ENCODE data around the gene FGF22. TPM values are rescaled to one million over a fixed set of nuclear protein-coding genes. Genes with fewer than 3 reads are reported as not detected.
A peak's percentile ranks its signal among the peaks of the same experiment; 100 is the strongest.

Gene FGF22
- total RNA-seq, 2 donors from 2014 or later: 0.27 to 0.56 TPM

DNA sequence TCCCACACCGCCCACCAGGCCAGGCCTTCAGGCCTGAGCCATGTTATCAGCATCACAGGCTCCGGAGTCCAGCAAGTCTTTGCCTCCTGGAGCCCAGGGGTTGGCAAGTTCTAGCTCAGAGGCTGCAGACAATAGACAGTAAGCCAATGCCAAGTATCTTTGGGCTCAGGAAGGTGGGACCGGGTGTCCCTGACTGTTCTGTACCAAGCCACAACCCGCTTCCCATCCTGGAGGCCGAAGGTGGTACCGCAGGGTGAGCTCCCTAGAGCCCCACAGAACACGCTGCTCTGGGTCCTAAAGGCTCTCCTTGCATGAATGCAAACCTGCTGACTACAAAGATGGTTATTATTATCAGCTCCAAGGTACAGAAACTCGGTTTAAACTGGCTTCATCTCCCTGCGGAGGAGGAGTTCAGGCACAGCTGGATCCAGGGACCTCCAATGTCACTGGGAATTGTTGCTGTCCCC lies 31.0 kb downstream of the FGF22 start:
- no peak for ATAC-seq (ENCODE audit: insufficient number of reproducible peaks, low FRiP score, low read depth)
- no peak overlapping the region for H3K27ac ChIP-seq
- no peaks in the 10 kb centered on the region for H3K9me3 ChIP-seq
- no peaks in the 10 kb centered on the region for H3K4me1 ChIP-seq (ENCODE audit: control insufficient read depth in 1 of 2, low read depth in 2 of 2)
- TF ChIP-seq, protein P1, sequence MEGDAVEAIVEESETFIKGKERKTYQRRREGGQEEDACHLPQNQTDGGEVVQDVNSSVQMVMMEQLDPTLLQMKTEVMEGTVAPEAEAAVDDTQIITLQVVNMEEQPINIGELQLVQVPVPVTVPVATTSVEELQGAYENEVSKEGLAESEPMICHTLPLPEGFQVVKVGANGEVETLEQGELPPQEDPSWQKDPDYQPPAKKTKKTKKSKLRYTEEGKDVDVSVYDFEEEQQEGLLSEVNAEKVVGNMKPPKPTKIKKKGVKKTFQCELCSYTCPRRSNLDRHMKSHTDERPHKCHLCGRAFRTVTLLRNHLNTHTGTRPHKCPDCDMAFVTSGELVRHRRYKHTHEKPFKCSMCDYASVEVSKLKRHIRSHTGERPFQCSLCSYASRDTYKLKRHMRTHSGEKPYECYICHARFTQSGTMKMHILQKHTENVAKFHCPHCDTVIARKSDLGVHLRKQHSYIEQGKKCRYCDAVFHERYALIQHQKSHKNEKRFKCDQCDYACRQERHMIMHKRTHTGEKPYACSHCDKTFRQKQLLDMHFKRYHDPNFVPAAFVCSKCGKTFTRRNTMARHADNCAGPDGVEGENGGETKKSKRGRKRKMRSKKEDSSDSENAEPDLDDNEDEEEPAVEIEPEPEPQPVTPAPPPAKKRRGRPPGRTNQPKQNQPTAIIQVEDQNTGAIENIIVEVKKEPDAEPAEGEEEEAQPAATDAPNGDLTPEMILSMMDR (IDR thresholded peaks at IDR 0.05): no peak
- H3K4me3 ChIP-seq: no peak overlapping the region
- H3K27me3 ChIP-seq (replicated peaks; ENCODE audit: insufficient read depth): no peaks in the 10 kb centered on the region
- DNase-seq (ENCODE audit: low spot score): no peak
- H3K36me3 ChIP-seq: no peaks in the 10 kb centered on the region

DNA sequence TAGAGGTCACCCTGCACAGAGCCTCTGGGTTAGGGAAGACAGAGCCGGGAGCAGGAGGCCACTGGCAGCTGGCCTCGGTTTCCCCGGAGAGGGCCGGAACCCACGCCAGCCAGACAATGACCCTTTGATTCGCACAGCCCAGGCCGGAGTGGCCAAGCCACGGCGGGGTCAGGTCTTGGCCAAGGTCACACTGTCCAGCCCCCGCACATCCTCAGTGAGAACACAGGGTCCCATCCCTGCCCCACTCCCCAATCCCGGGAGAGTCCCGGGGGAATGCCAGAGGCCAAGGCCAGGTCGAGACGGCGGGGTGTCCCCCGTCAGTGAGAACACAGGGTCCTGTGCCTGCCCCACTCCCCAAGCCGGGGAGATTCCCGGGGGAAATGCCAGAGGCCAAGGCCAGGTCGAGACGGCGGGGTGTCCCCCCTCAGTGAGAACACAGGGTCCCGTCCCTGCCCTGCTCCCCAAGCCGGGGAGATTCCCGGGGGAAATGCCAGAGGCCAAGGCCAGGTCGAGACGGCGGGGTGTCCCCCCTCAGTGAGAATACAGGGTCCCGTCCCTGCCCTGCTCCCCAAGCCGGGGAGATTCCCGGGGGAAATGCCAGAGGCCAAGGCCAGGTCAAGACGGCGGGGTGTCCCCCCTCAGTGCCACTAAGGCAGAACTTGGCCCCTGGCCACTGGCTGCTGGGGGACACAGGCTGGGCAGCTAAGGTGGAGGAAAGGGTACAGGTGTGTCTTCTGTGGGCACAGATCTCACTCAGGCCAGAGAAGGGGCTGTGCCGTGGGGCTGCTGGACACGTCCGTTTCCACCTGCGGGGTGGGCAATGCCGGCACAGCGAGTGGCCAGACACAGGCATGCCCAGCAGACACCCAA lies 34.8 kb downstream of the FGF22 start:
- H3K4me3 ChIP-seq: no peak overlapping the region
- H3K27me3 ChIP-seq (replicated peaks; ENCODE audit: insufficient read depth): no peaks in the 10 kb centered on the region
- ATAC-seq (ENCODE audit: insufficient number of reproducible peaks, low FRiP score, low read depth) (no peak), DNase-seq (ENCODE audit: low spot score) (no peak)
- H3K36me3 ChIP-seq: no peaks in the 10 kb centered on the region
- H3K4me1 ChIP-seq (ENCODE audit: control insufficient read depth in 1 of 2, low read depth in 2 of 2): peaks cover 14 to 21% of the 10 kb centered on the region in 2 donors
- no peaks in the 10 kb centered on the region for H3K9me3 ChIP-seq
- no peak overlapping the region for H3K27ac ChIP-seq
- TF ChIP-seq, protein P1 (IDR thresholded peaks at IDR 0.05): no peak

DNA sequence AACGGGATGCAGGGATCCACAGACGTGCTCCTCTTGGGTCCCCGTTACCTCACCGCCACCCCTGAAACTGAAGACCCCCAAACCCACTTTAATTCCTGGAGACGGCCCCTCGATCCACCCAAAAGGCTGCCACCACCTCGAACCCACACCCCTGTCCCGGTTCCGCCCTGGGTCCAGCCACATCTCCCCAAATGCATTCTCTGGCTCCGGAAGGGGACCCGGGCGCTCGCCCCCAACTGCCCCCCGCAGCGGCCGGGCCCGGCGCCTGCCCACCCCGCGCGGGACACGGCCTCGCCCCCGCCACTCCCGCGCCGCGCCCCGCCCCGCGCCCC lies 36.3 kb downstream of the FGF22 start:
- no peaks in the 10 kb centered on the region for H3K36me3 ChIP-seq
- H3K4me3 ChIP-seq: peak overlapping the region; percentile 97
- no peaks in the 10 kb centered on the region for H3K27me3 ChIP-seq (replicated peaks; ENCODE audit: insufficient read depth)
- no peaks in the 10 kb centered on the region for H3K9me3 ChIP-seq
- ATAC-seq (ENCODE audit: insufficient number of reproducible peaks, low FRiP score, low read depth) (no peak), DNase-seq (ENCODE audit: low spot score) (no peak)
- TF ChIP-seq, protein P1 (IDR thresholded peaks at IDR 0.05): no peak
- H3K27ac ChIP-seq: peak overlapping the region; percentile 96 to 99
- H3K4me1 ChIP-seq (ENCODE audit: control insufficient read depth in 1 of 2, low read depth in 2 of 2): peaks cover 14 to 23% of the 10 kb centered on the region in 2 donors

DNA sequence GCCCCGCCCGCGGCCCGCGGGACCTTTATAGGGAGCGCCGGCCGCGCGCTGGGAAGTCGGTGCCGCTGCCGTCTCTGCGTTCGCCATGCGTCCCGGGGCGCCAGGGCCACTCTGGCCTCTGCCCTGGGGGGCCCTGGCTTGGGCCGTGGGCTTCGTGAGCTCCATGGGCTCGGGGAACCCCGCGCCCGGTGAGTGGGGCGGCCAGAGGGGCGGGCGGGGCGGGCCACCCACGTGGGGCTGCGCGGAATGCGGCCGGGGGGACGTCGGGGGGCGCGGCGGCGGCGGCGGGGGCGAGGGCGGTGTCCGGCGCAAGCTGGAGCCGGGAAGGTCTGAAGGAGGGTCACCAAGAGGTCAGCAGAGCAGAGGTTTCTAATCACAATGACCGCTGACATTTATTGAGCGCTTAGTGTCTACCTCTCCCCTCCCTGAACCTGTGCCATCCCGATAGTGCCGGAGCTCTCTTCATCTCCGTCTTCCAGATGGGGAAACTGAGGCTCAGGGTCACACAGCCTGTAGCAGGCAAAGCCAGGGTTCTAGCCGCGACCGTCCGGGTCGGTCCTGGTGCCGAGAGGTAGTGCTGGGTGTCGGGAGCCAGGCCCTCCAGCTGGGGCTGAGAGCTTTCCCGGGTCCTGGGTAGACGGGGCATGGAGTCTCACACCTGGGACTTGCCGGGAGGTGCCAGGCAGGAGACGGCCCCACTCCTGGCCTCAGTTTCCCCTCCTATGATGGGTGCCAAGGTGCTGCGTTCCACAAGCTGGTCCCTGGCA lies 36.8 kb downstream of the FGF22 start, which contains the start of gene FSTL3:
Gene FSTL3, plus strand, starts transcription at position 54 of the 767 bp plus-strand sequence. Its CDS starts 32 bp downstream, at position 86.
- ATAC-seq (ENCODE audit: insufficient number of reproducible peaks, low FRiP score, low read depth) (no peak), DNase-seq (ENCODE audit: low spot score) (no peak)
- TF ChIP-seq, protein P1 (IDR thresholded peaks at IDR 0.05): no peak
- no peaks in the 10 kb centered on the region for H3K27me3 ChIP-seq (replicated peaks; ENCODE audit: insufficient read depth)
- H3K4me3 ChIP-seq: peak within 1 kb of the TSS; percentile 97
- H3K4me1 ChIP-seq (ENCODE audit: control insufficient read depth in 1 of 2, low read depth in 2 of 2): peaks cover 14 to 23% of the 10 kb centered on the region in 2 donors
- H3K27ac ChIP-seq: peak within 1 kb of the TSS; percentile 96 to 99
- H3K36me3 ChIP-seq: peaks cover 3% of the 10 kb centered on the region
- no peaks in the 10 kb centered on the region for H3K9me3 ChIP-seq

DNA sequence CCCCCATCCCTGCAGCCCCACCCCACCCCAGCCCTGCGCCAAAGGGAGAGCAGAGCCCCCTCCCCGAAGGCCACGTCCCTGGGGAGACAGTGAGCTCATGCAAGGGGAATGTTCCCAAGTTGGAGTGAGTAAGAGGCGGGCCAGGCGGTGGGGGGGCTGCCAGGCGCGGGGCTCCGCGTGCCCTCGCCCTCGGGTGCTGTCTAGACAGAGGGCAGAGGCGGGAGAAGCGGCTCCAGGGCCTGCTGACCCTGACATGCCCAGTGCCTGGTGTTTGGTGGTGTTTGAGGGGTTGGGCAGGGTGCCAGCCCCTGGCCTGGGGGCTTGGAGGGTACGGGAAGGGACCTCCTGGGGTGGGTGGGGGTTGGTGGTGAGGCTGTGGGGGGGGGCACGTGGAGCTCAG lies 37.5 kb downstream of the FGF22 start:
- Histone ChIP-seq H3K4me3 (peak overlapping the region; percentile 97), H3K36me3 (peaks cover 6% of the 10 kb centered on the region), H3K27me3 (replicated peaks; ENCODE audit: insufficient read depth) (no peaks in the 10 kb centered on the region), H3K9me3 (no peaks in the 10 kb centered on the region), H3K4me1 (ENCODE audit: control insufficient read depth in 1 of 2, low read depth in 2 of 2) (peaks cover 14 to 23% of the 10 kb centered on the region in 2 donors), H3K27ac (peak overlapping the region; percentile 96 to 99)
- DNase-seq (ENCODE audit: low spot score) (peak; percentile 72), ATAC-seq (ENCODE audit: insufficient number of reproducible peaks, low FRiP score, low read depth) (peak; percentile 31)
- TF ChIP-seq, protein P1 (IDR thresholded peaks at IDR 0.05): no peak
